Endothelial cell of umbilical vein (primary cell): ENCODE results near the gene CCDC40. TPM values are rescaled to one million over a fixed set of nuclear protein-coding genes. Genes with fewer than 3 reads are reported as not detected.

Source experiments
- BruUV-seq: library from RNA; stranded (reverse); fragments of 400-500 nt; replicated peaks from 2 replicates; lab custom pipeline; 2021; lab: Mats Ljungman, UMichigan
- CTCF ChIA-PET: fragments of 300-600, 350-600 bp; sonication (Branson Sonifier 250); formaldehyde crosslinking; loops from one replicate; lab custom pipeline; 2021; ENCODE audit warnings: antibody characterized with exemption, inconsistent platforms; lab: Charles Lee
- POLR2A ChIA-PET: fragments of 300-600, 350-600 bp; sonication (Branson Sonifier 250); formaldehyde crosslinking; loops from one replicate; lab custom pipeline; 2021; ENCODE audit warnings: antibody characterized with exemption, inconsistent platforms; lab: Charles Lee
- DNase-seq: peaks from one replicate; pipeline ENCODE4 v3.0.0-alpha.2; 2011; ENCODE audit warnings: low read depth, low spot score
- FAIRE-seq: peaks from 2 replicates; lab custom pipeline; 2011; peaks lifted over from hg19 to GRCh38; lab: Jason Lieb, UNC
- H2AFZ ChIP-seq: 2 replicates; pipeline ENCODE4 v1.6.0; 2012; ENCODE audit warnings: low read depth, low read length, control low read depth, inconsistent platforms
- H3K27ac ChIP-seq: 2 replicates; pipeline ENCODE4 v1.5.1; 2011; ENCODE audit warnings: low read depth, mild to moderate bottlenecking, control low read depth, low read length, moderate library complexity; ENCODE audit not compliant: insufficient read depth
- H3K27me3 ChIP-seq, 2 experiments: 2 replicates each; pipeline versions ENCODE4 v1.6.0 to v1.6.1; 2011; ENCODE audit warnings: low read length in 2 of 2, mixed read lengths in 1 of 2; ENCODE audit not compliant: control insufficient read depth in 2 of 2, insufficient read depth in 2 of 2
- H3K36me3 ChIP-seq, 2 experiments: 2 replicates in 1 of 2; 3 replicates in 1 of 2; pipeline ENCODE4 v1.5.1; 2011; ENCODE audit warnings: low read length in 2 of 2, mild to moderate bottlenecking in 1 of 2, moderate library complexity in 1 of 2; ENCODE audit not compliant: control insufficient read depth in 2 of 2, insufficient read depth in 2 of 2; ENCODE audit errors: extremely low read depth in 1 of 2
- H3K4me1 ChIP-seq: 3 replicates; pipeline ENCODE4 v1.5.1; 2011; ENCODE audit warnings: mild to moderate bottlenecking, low read length; ENCODE audit not compliant: control insufficient read depth, insufficient read depth; ENCODE audit errors: extremely low read depth
- H3K4me2 ChIP-seq: 2 replicates; pipeline ENCODE4 v1.6.1; 2011; ENCODE audit warnings: low read length, control low read depth, mixed read lengths; ENCODE audit not compliant: insufficient read depth
- H3K4me3 ChIP-seq, 3 experiments: fragments of 200-600 bp in 1 of 3; sonication (generic), shearing (Covaris generic) in 1 of 3; replicated peaks in 1 of 3; 2 replicates each; pipeline ENCODE4 v1.5.1; 2011 to 2016; ENCODE audit warnings: control low read depth in 3 of 3, low read length in 3 of 3, mild to moderate bottlenecking in 2 of 3, inconsistent platforms in 1 of 3, low read depth in 1 of 3, moderate library complexity in 1 of 3; ENCODE audit not compliant: insufficient read depth in 1 of 3
- H3K79me2 ChIP-seq: 2 replicates; pipeline ENCODE4 v1.6.0; 2012; ENCODE audit warnings: low read length, inconsistent platforms; ENCODE audit not compliant: control insufficient read depth, insufficient read depth
- H3K9ac ChIP-seq: replicated peaks from 2 replicates; pipeline ENCODE3; 2011; ENCODE audit warnings: low read length, control low read depth; ENCODE audit not compliant: insufficient read depth; ENCODE audit errors: extremely low read depth
- H3K9me1 ChIP-seq: replicated peaks from 3 replicates; pipeline ENCODE4 v1.6.0; 2011; ENCODE audit warnings: mild to moderate bottlenecking, low read length; ENCODE audit not compliant: control insufficient read depth, insufficient read depth; ENCODE audit errors: extremely low read depth
- H3K9me3 ChIP-seq: replicated peaks from 2 replicates; pipeline ENCODE4 v1.5.1; 2012; ENCODE audit warnings: low read length, inconsistent platforms; ENCODE audit not compliant: control insufficient read depth, insufficient read depth
- H4K20me1 ChIP-seq: replicated peaks from 2 replicates; pipeline ENCODE3; 2011; ENCODE audit warnings: mild to moderate bottlenecking, low read length; ENCODE audit not compliant: control insufficient read depth, insufficient read depth; ENCODE audit errors: extremely low read depth
- CTCF ChIP-seq, 2 donors: IDR thresholded peaks; 1 replicate in 1 of 2; 2 replicates in 1 of 2; pipeline ENCODE4 v1.5.1; 2011; ENCODE audit warnings: low read length in 2 of 2, mild to moderate bottlenecking in 2 of 2, moderate library complexity in 2 of 2, control low read depth in 1 of 2, inconsistent platforms in 1 of 2, low read depth in 1 of 2; ENCODE audit not compliant: insufficient read depth in 1 of 2; ENCODE audit errors: extremely low read depth in 1 of 2
- GATA2 ChIP-seq: IDR thresholded peaks from 2 replicates; pipeline ENCODE4 v1.7.0; 2011; ENCODE audit warnings: low read depth, mild to moderate bottlenecking, moderate library complexity, mixed read lengths, low read length; ENCODE audit not compliant: insufficient read length, insufficient read depth
- dilution Hi-C: fragments of 300-500 bp; cut with MboI; formaldehyde crosslinking; loops from one replicate; pipeline ENCODE4 v1.15.0; 2019; ENCODE audit warnings: low sequenced_read_pairs; ENCODE audit not compliant: extremely low pct_ligation_motif_present
- intact Hi-C: fragments of 100-400 bp; cut with micrococcal nuclease; formaldehyde crosslinking; loops from one replicate; pipeline ENCODE4 v1.10.0; 2022
- polyA plus RNA-seq, 4 experiments: library from polyadenylated mRNA; depleted of rRNA in 3 of 4; stranded (reverse) in 3 of 4; unstranded in 1 of 4; fragments of >200 nt; gene quantifications; 2 replicates each; pipeline versions ENCODE4 v1.2.1 to v1.2.3, GENCODE V29; 2011 to 2012; ENCODE audit warnings: missing spikeins in 1 of 4
- total RNA-seq: library from RNA; stranded (reverse); gene quantifications from 2 replicates; pipeline ENCODE4 v1.2.3, GENCODE V29; 2021

Gene CCDC40
- total and polyA plus RNA-seq, 2 donors (not counting 3 experiments of a cell fraction or from before 2014, with no cell fraction given) = 1.4 to 5.5 TPM

DNA sequence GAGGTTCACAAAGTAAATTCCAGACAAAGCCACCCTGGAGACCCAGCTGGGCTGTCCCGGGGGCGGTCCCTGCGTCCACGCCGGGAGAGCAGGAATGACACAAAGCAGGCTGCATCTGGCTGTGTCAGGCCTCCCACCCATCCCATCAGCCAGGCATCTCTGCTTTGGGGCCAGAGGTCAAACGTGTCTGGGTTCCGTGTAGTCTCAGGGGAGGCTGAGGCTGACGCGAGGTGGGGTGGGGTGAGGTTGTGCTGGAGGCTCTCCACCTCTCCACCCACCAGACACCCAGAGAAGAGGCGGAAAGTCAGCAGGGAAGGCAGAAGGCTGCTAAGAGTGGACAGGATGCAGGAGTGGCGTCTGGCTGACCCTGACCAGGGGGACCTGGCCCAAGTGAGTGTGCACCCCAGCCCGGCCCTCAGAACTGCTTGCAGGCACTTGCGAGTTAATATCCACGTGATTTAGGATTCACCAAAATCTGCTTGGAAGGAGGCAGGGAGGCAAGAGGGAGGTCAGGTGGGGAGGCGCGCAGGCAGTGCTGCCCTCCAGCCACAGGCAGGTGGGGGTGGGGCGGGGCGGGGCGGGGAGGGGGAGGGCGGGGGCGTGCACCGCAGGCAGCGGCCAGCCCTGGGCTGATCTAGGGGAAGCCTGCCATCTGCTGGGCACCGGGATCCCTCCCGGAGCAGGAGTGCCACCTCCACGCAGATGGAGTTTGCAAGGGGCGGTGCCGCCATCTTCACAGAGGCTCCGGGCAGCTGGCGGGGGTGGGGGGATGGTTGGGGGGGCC is 45.1 kb upstream of the CCDC40 start:
- Histone ChIP-seq H3K9me1 (no peaks in the 10 kb centered on the region), H3K36me3 (no peaks in the 10 kb centered on the region), H3K4me2 (no peak overlapping the region), H3K27ac (no peak overlapping the region), H4K20me1 (no peaks in the 10 kb centered on the region), H3K9ac (no peak overlapping the region), H3K79me2 (peaks cover 3% of the 10 kb centered on the region), H2AFZ (no peak overlapping the region), H3K27me3 (no peaks in the 10 kb centered on the region), H3K4me3 (peak overlapping the region in 1 of 3 experiments; percentile 14), H3K4me1 (peaks cover 20% of the 10 kb centered on the region), H3K9me3 (no peaks in the 10 kb centered on the region)
- ChIA-PET POLR2A (no interaction called here), CTCF (interaction anchor here (0.8 to 3.0 kb wide), 8 partner anchors 15 to 250 kb away, joined by 3 to 21 read pairs (median 5); no protein-coding TSS in a partner anchor)
- dilution Hi-C loops = no loop called here
- intact Hi-C loops = loop anchor here (1.0 to 2.0 kb wide), 4 partner anchors 152 to 249 kb away; partner anchors contain the start of gene CBX4
- DNase-seq = peak; percentile 70
- FAIRE-seq = peak; percentile 38
- no peak for TF ChIP-seq GATA2
- peak; percentile 24 to 79 for TF ChIP-seq CTCF (IDR thresholded peaks at IDR 0.05; ENCODE audit: extremely low read depth in 1 of 2, insufficient read depth in 1 of 2, low read depth in 1 of 2, low read length in 2 of 2)
- BruUV-seq = no TSS peak
